GM21576 (cell line): ENCODE measurements around the gene C22orf39.
A peak's percentile ranks its signal among the peaks of the same experiment; 100 is the strongest.
"Not testable (repeated sequence)": the region's sequence is repeated elsewhere in the genome, so short reads cannot be mapped to it uniquely, and the experiment has no call there.

ENCODE experiments used
- ATAC-seq: cut with Tn5 transposase; IDR thresholded peaks from one replicate; pipeline ENCODE4 v1.9.1; 2021; ENCODE audit warnings: mild to moderate bottlenecking, moderate library complexity; ENCODE audit not compliant: unreplicated experiment

The C22orf39 gene

DNA sequence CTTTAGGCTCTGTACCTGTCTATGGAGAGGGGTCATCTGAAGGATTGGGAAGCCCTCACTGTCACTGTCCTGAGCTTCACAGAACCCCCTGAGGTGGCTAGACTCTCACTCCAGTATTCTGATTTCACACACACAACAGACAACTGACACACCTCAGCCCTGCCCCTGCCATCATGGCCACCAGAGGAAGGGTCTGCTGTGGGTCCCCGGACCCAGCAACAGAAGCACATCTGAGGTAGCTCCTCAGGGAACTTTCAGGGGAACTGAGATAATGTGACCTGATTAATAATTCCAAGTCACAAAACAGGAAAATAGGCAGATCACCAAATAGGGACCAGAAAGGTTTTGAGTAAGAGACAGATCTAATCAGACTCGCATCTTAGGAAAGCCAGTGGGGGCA is 7.5 kb upstream of the C22orf39 start:
- ATAC-seq = no peak

- no peak for ATAC-seq
Observed at GRCh38 chr22:19454156-19454555, 6.6 kb upstream of the C22orf39 start.

DNA sequence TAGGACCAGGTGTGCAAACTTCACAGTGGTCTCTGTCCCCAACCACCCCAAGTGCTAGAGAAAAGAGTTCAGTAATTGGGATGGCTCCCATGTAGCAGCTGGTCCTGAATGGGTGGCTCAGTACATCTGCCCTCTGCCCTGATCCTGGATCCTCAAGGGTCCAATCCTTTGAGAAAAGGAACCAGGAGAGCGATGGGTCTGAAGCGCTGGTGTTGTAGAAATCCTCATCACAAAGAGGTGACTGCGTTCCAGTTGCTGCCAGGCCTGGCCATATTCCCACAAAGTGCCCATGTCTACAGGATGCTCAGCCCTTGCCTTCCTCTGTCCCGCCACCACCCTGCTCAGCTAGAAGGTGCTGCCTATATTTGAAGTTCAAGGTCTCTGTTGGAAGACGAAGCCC is 6.2 kb upstream of the C22orf39 start:
- no peak for ATAC-seq

GRCh38 chr22:19451570-19451969 is 4.1 kb upstream of the C22orf39 start:
- ATAC-seq = no peak

- ATAC-seq = no peak
Observed at GRCh38 chr22:19450363-19451175, 3.1 kb upstream of the C22orf39 start.

DNA sequence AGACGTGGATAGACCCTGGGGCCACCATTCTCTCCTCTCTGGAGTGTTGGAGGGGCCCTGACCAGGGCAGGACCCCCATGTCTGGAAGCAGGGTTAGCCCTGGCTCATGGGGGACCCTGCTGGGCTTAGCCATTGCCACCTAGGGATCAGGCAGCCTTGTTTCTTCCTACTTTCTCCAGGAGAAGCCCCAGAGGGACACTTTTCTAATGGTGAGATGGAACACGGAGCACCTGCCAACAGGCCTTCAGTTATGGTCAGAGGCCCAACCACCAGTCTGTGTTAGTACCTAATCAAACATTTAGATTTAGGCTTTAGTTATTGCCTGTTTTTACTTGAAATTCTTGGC is 1.9 kb upstream of the C22orf39 start:
- no peak for ATAC-seq

DNA sequence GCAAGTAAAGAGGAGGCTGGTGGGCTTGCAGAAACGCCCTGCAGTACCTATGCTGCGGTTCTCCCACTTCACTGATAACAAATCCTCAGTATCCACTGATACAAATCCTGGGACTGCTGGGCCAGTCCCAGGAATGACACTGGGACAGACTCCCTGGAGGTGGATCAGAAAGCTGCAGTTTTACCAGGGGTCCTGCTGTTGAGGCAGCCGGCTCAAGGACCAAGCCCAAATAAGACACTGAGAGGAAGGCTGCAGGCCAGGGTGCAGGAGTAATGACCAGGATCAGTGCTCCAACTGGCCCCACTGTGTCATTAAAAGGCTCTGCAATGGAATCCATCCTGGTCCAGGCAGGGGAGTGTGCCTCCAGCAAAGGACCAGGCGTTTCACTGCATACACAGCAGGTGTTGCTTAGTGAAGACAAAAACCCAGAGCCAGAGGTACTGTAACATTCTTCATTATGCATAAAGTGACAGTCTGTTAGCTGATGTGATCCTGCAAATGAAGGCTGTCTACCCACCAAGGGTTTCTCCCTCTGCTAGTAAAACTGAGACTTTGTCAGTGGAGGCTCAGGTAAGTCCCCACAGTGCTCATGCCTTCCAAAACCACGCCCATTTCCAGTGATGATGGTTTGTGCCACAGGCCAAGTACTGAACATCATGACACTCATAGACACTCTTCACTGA is 1.4 kb upstream of the C22orf39 start:
- no peak for ATAC-seq

GRCh38 chr22:19448076-19448607 is 631 bp upstream of the C22orf39 start:
- ATAC-seq = no peak

DNA sequence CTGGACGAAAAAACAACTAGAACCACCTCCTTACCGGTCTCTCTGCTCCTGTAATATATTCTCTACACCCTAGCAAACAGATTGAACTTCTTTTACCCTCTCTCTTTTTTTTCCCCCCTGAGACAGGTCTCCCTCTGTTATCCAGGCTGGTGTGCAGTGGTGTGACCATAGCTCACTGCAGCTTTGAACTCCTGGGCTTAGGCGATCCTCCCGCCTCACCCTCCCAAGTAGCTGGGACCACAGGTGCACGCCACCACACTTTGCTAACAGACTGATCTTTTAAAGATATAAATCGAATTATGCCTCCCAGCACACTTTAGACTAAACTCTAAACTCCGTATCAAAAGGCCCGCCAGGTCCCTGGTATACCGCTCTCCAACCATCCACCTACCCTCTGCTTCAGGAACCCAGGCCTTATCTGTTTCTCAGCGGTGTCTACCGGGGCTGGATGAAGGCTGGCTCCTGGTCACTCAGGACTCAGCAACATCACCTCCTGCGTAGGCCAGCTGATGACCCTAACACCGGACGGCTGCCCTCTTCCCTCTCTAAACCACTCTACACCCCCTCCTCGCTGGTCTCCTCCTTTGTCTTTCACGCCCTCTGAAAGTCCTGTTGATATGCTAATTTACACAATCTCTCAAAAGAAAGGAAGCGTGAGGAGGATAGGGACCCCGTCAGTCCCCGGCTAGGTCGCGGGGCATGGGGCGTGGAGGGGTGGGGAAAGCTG is 745 bp downstream of the C22orf39 start:
- no peak for ATAC-seq

DNA sequence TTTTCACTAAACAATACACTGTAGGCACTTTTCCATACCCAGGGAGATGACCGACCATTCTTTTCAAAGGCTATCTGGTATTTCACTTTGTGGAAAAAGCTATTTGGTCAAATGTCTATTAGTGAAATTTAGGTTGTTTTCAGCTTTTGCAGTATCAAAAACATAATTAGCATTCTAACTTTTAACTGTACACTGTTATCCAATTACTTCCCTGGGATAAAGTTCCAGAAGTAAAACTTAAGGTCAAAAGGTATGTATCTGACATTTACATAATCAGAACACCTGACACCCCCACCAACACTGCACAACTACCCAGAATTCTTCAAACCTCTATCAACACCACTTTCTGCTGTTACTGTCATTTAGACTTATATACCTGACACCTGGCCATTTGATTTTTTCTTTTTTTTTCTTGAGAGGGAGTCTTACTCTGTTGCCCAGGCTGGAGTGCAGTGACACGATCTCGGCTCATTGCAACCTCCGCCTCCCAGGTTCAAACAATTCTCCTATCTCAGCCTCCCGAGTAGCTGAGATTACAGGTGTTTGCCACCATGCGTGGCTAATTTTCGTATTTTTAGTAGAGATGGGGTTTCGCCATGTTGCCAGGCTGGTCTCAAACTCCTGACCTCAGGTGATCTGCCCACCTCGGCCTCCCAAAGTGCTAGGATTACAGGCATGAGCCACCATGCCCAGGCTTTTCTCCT is 2.1 kb downstream of the C22orf39 start:
- ATAC-seq = not testable (repeated sequence)

GRCh38 chr22:19443544-19444211 is 3.8 kb downstream of the C22orf39 start:
- ATAC-seq = no peak

GRCh38 chr22:19442166-19442565 is 5.3 kb downstream of the C22orf39 start:
- no peak for ATAC-seq

DNA sequence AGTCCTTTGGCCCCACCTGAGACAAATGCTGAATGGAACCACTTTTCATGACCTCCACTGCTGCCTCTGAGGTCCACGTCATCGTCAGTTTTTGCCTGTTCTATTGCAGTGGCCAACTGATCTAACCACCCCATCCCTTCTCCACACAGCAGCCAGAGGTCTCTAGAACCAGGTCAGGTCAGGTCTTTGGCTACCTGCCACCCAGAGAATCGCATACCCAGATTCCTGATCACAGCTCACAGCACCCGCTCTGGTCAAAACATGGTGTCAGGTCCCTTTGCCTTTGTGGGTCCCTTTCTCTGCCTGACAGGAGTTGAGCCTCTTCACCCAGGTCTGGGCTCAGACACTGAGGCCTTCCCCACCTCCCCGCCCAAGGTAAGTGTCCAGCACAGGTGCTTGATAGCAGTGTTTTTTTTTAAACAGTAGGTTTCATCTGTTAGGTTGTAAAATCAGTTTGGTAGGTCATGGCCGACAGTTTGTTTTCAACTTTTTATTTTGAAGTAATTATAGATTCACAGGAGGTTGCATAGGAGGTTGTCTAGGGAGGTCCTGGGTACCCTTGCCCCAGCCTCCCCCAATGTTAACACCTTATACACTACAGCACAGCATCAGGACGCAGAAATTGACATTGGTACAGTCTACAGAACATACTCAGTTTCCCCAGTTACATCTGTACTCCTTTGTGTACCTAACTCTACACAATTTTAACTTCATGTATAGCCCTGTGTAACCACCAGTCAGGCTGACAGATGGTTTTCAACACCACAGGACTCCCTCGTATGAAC is 6.9 kb downstream of the C22orf39 start:
- ATAC-seq = no peak

DNA sequence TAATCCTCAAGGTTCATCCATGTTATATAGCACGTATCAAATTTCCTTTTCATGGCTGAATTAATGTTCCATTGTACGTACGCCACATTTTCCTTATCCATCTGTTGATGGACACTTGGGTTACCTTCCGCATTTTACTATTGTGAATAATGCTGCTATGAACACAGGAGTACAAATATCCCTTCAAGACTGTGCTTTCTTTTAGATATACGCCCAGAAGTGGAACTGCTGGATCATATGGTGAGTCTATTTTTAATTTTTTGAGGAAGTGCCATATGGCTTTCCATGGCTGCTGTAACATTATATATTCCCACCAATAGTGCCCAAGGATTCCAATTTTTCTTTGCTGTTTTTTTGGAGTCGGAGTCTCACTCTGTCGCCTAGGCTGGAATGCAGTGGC is 9.2 kb downstream of the C22orf39 start:
- no peak for ATAC-seq

DNA sequence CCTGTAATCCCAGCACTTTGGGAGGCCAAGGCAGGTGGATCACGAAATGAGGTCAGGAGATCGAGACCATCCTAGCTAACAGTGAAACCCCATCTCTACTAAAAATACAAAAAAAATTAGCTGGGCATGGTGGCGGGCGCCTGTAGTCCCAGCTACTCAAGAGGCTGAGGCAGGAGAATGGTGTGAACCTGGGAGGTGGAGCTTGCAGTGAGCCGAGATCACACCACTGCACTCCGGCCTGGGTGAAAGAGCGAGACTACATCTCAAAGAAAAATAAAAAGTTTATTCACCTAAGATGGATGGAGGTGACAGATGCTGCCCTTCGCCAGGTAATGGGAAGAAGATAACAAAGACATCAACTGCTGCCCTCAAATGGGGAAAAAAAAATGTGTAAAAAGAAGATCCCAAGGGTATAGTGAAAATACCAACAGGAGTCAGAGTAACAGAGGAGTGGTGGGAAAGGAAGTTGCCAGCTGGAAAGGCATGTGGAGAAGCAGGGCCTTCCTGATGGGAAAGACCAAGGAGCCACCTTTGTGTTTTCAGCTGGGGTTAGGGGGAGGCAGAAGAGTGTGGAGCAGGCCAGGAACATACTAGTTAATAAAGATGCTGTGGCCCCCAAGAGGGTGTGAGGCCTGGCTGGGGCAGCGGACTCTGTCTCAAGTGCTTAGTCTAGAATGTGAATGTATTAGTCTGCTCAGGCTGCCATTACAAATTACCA is 10.9 kb downstream of the C22orf39 start:
- not testable (repeated sequence) for ATAC-seq

GRCh38 chr22:19434829-19435580 is 12.5 kb downstream of the C22orf39 start:
- no peak for ATAC-seq

DNA sequence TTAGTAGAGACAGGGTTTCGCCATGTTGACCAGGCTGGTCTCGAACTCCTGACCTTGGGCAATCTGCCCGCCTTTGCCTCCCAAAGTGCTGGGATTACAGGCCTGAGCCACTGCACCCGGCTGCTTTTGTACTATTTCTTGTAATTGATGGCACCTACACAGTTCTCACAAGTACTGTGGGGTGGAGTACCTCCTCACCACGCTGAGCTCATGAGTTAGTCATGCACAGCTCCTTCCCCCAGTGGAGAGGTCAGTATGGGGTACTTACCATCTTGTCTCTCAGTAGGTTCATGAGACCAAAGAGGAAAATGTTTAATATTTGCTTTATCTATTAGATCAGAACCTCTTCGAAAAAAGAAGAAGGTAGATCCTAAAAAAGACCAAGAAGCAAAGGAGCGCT is 13.1 kb downstream of the C22orf39 start:
- ATAC-seq = no peak

DNA sequence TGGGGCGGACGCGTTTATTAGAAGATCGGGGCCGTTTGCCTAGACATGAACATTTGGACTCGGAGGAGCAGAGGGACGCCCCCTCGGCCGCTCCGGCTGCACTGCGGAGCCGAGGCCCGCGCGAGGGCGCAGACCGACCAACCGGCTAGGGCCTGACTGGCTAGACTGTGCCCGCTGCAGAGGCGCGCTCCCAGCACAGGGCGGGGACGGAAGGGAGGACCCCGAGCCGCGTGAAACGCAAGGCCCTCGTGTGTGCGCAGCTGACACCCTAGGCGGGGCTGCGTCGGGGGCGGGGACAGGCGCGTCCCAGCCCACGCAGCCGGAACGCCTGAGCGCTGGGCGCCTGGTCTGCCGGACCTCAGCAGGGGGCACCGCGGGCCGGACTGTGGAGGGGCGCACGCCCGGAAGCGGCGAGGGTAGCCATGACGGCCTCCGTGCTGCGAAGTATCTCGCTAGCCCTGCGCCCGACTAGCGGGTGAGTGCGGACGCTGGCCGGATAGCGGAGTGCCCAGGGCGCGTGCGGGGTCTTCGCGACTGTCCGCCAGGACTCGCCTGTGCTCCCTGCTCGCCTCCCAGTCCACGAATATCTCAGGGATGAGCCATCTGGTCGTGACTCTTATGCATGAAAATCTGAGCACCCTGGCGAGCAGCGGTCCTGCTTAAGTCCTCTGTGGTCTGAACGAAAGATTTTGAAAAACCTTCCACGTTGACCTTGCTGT is 15.2 kb downstream of the C22orf39 start, which contains the start of gene MRPL40:
MRPL40 (plus strand) TSS at position 413 of the 719 bp plus-strand sequence; CDS start at position 423, 10 bp downstream.
- ATAC-seq = peak; percentile 70
